ENCODE results near the gene CBX5. TPM values are rescaled to one million over a fixed set of nuclear protein-coding genes. Genes with fewer than 3 reads are reported as not detected.

CBX5 gene
- total and polyA plus RNA-seq, 2 donors (not counting 1 experiment from before 2014, with no cell fraction given): 27.7 to 64.0 TPM

DNA sequence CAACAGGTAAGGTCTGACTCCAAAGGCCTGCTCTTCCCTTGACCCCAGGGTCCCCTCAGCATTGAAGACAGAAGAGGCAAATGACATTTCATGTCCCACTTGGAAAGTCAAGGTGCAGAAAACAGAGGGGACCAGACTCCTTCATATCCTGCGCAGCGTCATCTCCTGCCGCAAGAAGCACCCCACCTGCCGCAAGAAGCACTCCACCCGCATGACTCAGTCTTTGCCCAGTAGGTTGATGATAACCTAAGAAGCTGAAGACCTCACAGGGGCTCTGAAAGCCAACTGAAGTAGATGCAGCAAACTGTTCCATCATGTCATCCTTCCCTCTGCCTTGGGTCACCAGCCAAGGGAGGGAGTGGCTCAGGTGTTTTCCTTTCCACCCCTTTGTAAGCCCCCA, 79.5 kb downstream of the CBX5 start:
- TF ChIP-seq, protein P1, sequence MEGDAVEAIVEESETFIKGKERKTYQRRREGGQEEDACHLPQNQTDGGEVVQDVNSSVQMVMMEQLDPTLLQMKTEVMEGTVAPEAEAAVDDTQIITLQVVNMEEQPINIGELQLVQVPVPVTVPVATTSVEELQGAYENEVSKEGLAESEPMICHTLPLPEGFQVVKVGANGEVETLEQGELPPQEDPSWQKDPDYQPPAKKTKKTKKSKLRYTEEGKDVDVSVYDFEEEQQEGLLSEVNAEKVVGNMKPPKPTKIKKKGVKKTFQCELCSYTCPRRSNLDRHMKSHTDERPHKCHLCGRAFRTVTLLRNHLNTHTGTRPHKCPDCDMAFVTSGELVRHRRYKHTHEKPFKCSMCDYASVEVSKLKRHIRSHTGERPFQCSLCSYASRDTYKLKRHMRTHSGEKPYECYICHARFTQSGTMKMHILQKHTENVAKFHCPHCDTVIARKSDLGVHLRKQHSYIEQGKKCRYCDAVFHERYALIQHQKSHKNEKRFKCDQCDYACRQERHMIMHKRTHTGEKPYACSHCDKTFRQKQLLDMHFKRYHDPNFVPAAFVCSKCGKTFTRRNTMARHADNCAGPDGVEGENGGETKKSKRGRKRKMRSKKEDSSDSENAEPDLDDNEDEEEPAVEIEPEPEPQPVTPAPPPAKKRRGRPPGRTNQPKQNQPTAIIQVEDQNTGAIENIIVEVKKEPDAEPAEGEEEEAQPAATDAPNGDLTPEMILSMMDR (conservative IDR thresholded peaks at IDR 0.05 in 1 of 2, IDR thresholded peaks at IDR 0.05 in 1 of 2; ENCODE audit: low read depth in 1 of 2, low read length in 2 of 2): no peak
- TF ChIP-seq EZH2 (IDR thresholded peaks at IDR 0.05; ENCODE audit: low read length, missing control alignments): no peak
- Histone ChIP-seq H4K20me1 (ENCODE audit: control insufficient read depth, extremely low read depth, insufficient read depth, low read length) (no peaks in the 10 kb centered on the region), H3K4me3 (replicated peaks in 1 of 4; ENCODE audit: control extremely low read depth in 1 of 4, insufficient read depth in 1 of 4, low read depth in 3 of 4, low read length in 4 of 4) (no peak overlapping the region), H3K79me2 (ENCODE audit: control insufficient read depth, insufficient read depth, low read length) (no peaks in the 10 kb centered on the region), H3K4me1 (ENCODE audit: control insufficient read depth, extremely low read depth, insufficient read depth, low read length) (no peaks in the 10 kb centered on the region), H3K4me2 (ENCODE audit: extremely low read depth, insufficient read depth, low read length) (no peak overlapping the region), H3K27me3 (ENCODE audit: control insufficient read depth, insufficient read depth, low read length) (peaks cover 19% of the 10 kb centered on the region), H3K36me3 (ENCODE audit: control insufficient read depth, insufficient read depth, low read length) (no peaks in the 10 kb centered on the region), H3K9me3 (ENCODE audit: control insufficient read depth, insufficient read depth, low read depth, low read length) (no peaks in the 10 kb centered on the region), H2AFZ (ENCODE audit: low read length) (no peak overlapping the region), H3K27ac (ENCODE audit: insufficient read depth, low read length) (no peak overlapping the region), H3K9ac (ENCODE audit: insufficient read depth, low read length) (no peak overlapping the region)
- DNase-seq (ENCODE audit: low read depth in 2 of 2): no peak

DNA sequence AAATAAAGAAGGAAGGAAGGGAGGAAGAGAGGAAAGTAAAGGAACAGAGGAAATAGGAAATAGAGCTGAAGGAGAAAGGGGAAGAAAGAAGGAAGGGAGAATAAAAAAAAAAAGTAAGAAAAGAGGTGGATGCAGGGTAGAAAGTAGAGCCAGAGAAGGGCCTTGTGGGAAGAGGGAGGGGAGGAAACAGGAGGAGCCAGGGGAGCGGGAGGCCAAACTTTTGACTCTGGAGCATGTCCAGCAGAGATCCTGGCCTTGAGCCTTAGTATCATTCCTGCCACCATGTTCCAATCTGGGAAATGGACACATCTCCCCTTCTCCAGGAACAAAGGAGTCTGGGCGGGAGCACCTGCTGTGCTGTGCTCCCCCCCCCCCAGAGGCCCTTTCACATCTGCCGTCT, 80.0 kb downstream of the CBX5 start:
- no peaks in the 10 kb centered on the region for H3K4me1 ChIP-seq (ENCODE audit: control insufficient read depth, extremely low read depth, insufficient read depth, low read length)
- H3K79me2 ChIP-seq (ENCODE audit: control insufficient read depth, insufficient read depth, low read length): no peaks in the 10 kb centered on the region
- no peak overlapping the region for H3K4me3 ChIP-seq (replicated peaks in 1 of 4; ENCODE audit: control extremely low read depth in 1 of 4, insufficient read depth in 1 of 4, low read depth in 3 of 4, low read length in 4 of 4)
- no peak overlapping the region for H3K4me2 ChIP-seq (ENCODE audit: extremely low read depth, insufficient read depth, low read length)
- no peaks in the 10 kb centered on the region for H3K36me3 ChIP-seq (ENCODE audit: control insufficient read depth, insufficient read depth, low read length)
- H4K20me1 ChIP-seq (ENCODE audit: control insufficient read depth, extremely low read depth, insufficient read depth, low read length): no peaks in the 10 kb centered on the region
- H2AFZ ChIP-seq (ENCODE audit: low read length): no peak overlapping the region
- H3K27me3 ChIP-seq (ENCODE audit: control insufficient read depth, insufficient read depth, low read length): peaks cover 20% of the 10 kb centered on the region
- no peak overlapping the region for H3K9ac ChIP-seq (ENCODE audit: insufficient read depth, low read length)
- no peak for DNase-seq (ENCODE audit: low read depth in 2 of 2)
- TF ChIP-seq EZH2 (IDR thresholded peaks at IDR 0.05; ENCODE audit: low read length, missing control alignments): no peak
- TF ChIP-seq, protein P1 (conservative IDR thresholded peaks at IDR 0.05 in 1 of 2, IDR thresholded peaks at IDR 0.05 in 1 of 2; ENCODE audit: low read depth in 1 of 2, low read length in 2 of 2): no peak
- no peaks in the 10 kb centered on the region for H3K9me3 ChIP-seq (ENCODE audit: control insufficient read depth, insufficient read depth, low read depth, low read length)
- no peak overlapping the region for H3K27ac ChIP-seq (ENCODE audit: insufficient read depth, low read length)

DNA sequence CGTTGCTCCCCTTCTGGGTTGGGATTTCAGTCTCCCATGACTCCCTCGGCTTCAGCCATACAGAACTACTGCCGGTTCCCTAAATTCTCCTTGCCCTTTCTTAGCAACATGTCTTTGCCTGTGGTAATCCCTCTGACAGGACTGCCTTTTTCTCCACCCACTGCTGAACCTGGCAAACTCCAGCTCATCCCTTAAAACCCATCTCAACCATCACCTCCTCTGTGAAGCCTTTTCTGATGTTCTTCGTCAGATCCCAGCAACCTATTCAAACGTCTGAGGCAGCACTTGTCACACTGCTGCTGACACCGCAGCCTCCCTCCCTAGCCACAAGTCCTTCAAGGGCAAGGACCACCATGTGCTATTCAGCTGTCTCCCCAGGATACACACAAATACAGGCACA, 80.9 kb downstream of the CBX5 start:
- TF ChIP-seq EZH2 (IDR thresholded peaks at IDR 0.05; ENCODE audit: low read length, missing control alignments): no peak
- TF ChIP-seq, protein P1 (conservative IDR thresholded peaks at IDR 0.05 in 1 of 2, IDR thresholded peaks at IDR 0.05 in 1 of 2; ENCODE audit: low read depth in 1 of 2, low read length in 2 of 2): no peak
- H3K9ac ChIP-seq (ENCODE audit: insufficient read depth, low read length): no peak overlapping the region

More for the DNA sequence above, 80.9 kb downstream of the CBX5 start:
- H3K4me3 ChIP-seq (replicated peaks in 1 of 4; ENCODE audit: control extremely low read depth in 1 of 4, insufficient read depth in 1 of 4, low read depth in 3 of 4, low read length in 4 of 4): no peak overlapping the region
- no peak overlapping the region for H3K27ac ChIP-seq (ENCODE audit: insufficient read depth, low read length)
- no peaks in the 10 kb centered on the region for H3K4me1 ChIP-seq (ENCODE audit: control insufficient read depth, extremely low read depth, insufficient read depth, low read length)
- H3K9me3 ChIP-seq (ENCODE audit: control insufficient read depth, insufficient read depth, low read depth, low read length): no peaks in the 10 kb centered on the region
- no peaks in the 10 kb centered on the region for H4K20me1 ChIP-seq (ENCODE audit: control insufficient read depth, extremely low read depth, insufficient read depth, low read length)
- H3K36me3 ChIP-seq (ENCODE audit: control insufficient read depth, insufficient read depth, low read length): no peaks in the 10 kb centered on the region
- H2AFZ ChIP-seq (ENCODE audit: low read length): no peak overlapping the region
- no peaks in the 10 kb centered on the region for H3K79me2 ChIP-seq (ENCODE audit: control insufficient read depth, insufficient read depth, low read length)
- no peak overlapping the region for H3K4me2 ChIP-seq (ENCODE audit: extremely low read depth, insufficient read depth, low read length)
- no peak for DNase-seq (ENCODE audit: low read depth in 2 of 2)
- H3K27me3 ChIP-seq (ENCODE audit: control insufficient read depth, insufficient read depth, low read length): peaks cover 24% of the 10 kb centered on the region
